K562 (cell line): ENCODE data around the gene GINS2.

Experiments
- CBFB ChIP-seq: sonication (generic); formaldehyde crosslinking; IDR thresholded peaks from 2 replicates; pipeline ENCODE4 v1.4.0; 2020; ENCODE audit warnings: mild to moderate bottlenecking, missing genetic modification reagents
- CBX8 ChIP-seq: fragments of 200-600 bp; sonication (generic); IDR thresholded peaks from 2 replicates; pipeline ENCODE4 v1.6.1; 2012; ENCODE audit warnings: borderline replicate concordance, mixed run types, low read depth, mild to moderate bottlenecking, moderate library complexity, mixed read lengths, low read length, control low read depth, inconsistent platforms; ENCODE audit not compliant: poor library complexity, severe bottlenecking; ENCODE audit errors: extremely low read depth
- CTCF ChIP-seq, 3 experiments: IDR thresholded peaks in 2 of 3; conservative IDR thresholded peaks in 1 of 3; 2 replicates each; pipeline ENCODE4 v1.5.1; 2011 to 2012; ENCODE audit warnings: low read length in 3 of 3, mild to moderate bottlenecking in 3 of 3, control low read depth in 2 of 3, improper control_type of control experiment in 1 of 3, inconsistent platforms in 1 of 3, low read depth in 1 of 3, mixed read lengths in 1 of 3, moderate library complexity in 1 of 3; ENCODE audit not compliant: insufficient read depth in 2 of 3
- ELF4 ChIP-seq: fragments of 450-650 bp; formaldehyde crosslinking; IDR thresholded peaks from 2 replicates; pipeline ENCODE4 v1.4.0; 2022; ENCODE audit warnings: missing genetic modification characterization
- FIP1L1 ChIP-seq: fragments of 200-400 bp; formaldehyde crosslinking; IDR thresholded peaks from 2 replicates; pipeline ENCODE4 v1.6.1; 2018; ENCODE audit warnings: mild to moderate bottlenecking, low read depth, low read length; ENCODE audit not compliant: poor library complexity, severe bottlenecking
- HDAC3 ChIP-seq: fragments of 450-650 bp; IDR thresholded peaks from 2 replicates; pipeline ENCODE4 v1.6.1; 2018; ENCODE audit warnings: borderline replicate concordance, mild to moderate bottlenecking, moderate library complexity; ENCODE audit not compliant: partially characterized antibody
- NFE2L1 ChIP-seq: fragments of 450-650 bp; IDR thresholded peaks from 2 replicates; pipeline ENCODE4 v1.6.1; 2016; ENCODE audit warnings: missing genetic modification characterization, low read depth, mild to moderate bottlenecking, missing compliant biosample characterization, moderate library complexity, borderline replicate concordance
- NFYB ChIP-seq: IDR thresholded peaks from 2 replicates; pipeline ENCODE4 v1.6.1; 2011; ENCODE audit warnings: mild to moderate bottlenecking, moderate library complexity; ENCODE audit not compliant: insufficient read length; ENCODE audit errors: extremely low read depth
- TF ChIP-seq, protein P1 (sequence below), 2 experiments: fragments of 450-650 bp in 1 of 2; sonication (generic) in 1 of 2; formaldehyde crosslinking in 1 of 2; IDR thresholded peaks; 2 replicates each; pipeline versions ENCODE4 v1.7.1 to v1.9.0; 2016 to 2022; ENCODE audit warnings: inconsistent platforms in 1 of 2, mild to moderate bottlenecking in 1 of 2, missing genetic modification reagents in 1 of 2

- TF ChIP-seq CBX8 (no peak), CTCF (IDR thresholded peaks at IDR 0.05 in 2 of 3, conservative IDR thresholded peaks at IDR 0.05 in 1 of 3; ENCODE audit: insufficient read depth in 2 of 3, low read depth in 1 of 3, low read length in 3 of 3) (no peak), NFE2L1 (tag) (no peak), HDAC3 (no peak), ELF4 (CRISPR knock-in tag) (no peak), FIP1L1 (no peak), CBFB (CRISPR knock-in tag) (no peak), NFYB (no peak)
- TF ChIP-seq, protein P1, sequence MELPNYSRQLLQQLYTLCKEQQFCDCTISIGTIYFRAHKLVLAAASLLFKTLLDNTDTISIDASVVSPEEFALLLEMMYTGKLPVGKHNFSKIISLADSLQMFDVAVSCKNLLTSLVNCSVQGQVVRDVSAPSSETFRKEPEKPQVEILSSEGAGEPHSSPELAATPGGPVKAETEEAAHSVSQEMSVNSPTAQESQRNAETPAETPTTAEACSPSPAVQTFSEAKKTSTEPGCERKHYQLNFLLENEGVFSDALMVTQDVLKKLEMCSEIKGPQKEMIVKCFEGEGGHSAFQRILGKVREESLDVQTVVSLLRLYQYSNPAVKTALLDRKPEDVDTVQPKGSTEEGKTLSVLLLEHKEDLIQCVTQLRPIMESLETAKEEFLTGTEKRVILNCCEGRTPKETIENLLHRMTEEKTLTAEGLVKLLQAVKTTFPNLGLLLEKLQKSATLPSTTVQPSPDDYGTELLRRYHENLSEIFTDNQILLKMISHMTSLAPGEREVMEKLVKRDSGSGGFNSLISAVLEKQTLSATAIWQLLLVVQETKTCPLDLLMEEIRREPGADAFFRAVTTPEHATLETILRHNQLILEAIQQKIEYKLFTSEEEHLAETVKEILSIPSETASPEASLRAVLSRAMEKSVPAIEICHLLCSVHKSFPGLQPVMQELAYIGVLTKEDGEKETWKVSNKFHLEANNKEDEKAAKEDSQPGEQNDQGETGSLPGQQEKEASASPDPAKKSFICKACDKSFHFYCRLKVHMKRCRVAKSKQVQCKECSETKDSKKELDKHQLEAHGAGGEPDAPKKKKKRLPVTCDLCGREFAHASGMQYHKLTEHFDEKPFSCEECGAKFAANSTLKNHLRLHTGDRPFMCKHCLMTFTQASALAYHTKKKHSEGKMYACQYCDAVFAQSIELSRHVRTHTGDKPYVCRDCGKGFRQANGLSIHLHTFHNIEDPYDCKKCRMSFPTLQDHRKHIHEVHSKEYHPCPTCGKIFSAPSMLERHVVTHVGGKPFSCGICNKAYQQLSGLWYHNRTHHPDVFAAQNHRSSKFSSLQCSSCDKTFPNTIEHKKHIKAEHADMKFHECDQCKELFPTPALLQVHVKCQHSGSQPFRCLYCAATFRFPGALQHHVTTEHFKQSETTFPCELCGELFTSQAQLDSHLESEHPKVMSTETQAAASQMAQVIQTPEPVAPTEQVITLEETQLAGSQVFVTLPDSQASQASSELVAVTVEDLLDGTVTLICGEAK (IDR thresholded peaks at IDR 0.05): no peak
- TF ChIP-seq, protein P1 (CRISPR knock-in tag; IDR thresholded peaks at IDR 0.05): no peak
Observed at GRCh38 chr16:85683363-85683762, 5.4 kb downstream of the GINS2 start.
